Measurements from ENCODE around the gene ZC3H10. TPM values are rescaled to one million over a fixed set of nuclear protein-coding genes. Genes with fewer than 3 reads are reported as not detected.

Gene ZC3H10
- total and polyA plus RNA-seq, 2 of the 8 experiments (the other 6 are each of a cell fraction or from before 2014, with no cell fraction given), result 4.0 to 11.2 TPM

GRCh38 chr12:56115329-56115728, 2.7 kb upstream of the ZC3H10 start:
- FAIRE-seq, result no peak

More at GRCh38 chr12:56115329-56115728, 2.7 kb upstream of the ZC3H10 start:
- peak overlapping the region; percentile 4 for H3K56ac ChIP-seq (replicated peaks; ENCODE audit: insufficient read length, low read depth, low read length)
- no peak overlapping the region for H2AK5ac ChIP-seq (ENCODE audit: low read depth, low read length)
- H3K27ac ChIP-seq (ENCODE audit: low read depth, low read length), result peak overlapping the region; percentile 32; the same call in 1 of the 2 replicates
- no peak overlapping the region for H3K4ac ChIP-seq (replicated peaks; ENCODE audit: insufficient read length, low read depth, low read length)
- no peak for DNase-seq (ENCODE audit: low read depth in 1 of 2, low spot score in 2 of 2)
- peak overlapping the region; percentile 52 for H4K5ac ChIP-seq (ENCODE audit: insufficient read length, low read depth, low read length)
- H2BK5ac ChIP-seq (ENCODE audit: low read depth, low read length), result 0 out of 2 replicates have a peak overlapping the region, but pooled peaks have one; percentile 19
- peak overlapping the region; percentile 73 to 96 for H3K4me2 ChIP-seq (ENCODE audit: insufficient read depth in 1 of 2, low read depth in 2 of 2, low read length in 2 of 2)
- H2BK120ac ChIP-seq (replicated peaks; ENCODE audit: low read depth, low read length), result no peak overlapping the region
- no peaks in the 10 kb centered on the region for H4K20me1 ChIP-seq (replicated peaks in 1 of 2; ENCODE audit: control insufficient read depth in 1 of 2, insufficient read depth in 2 of 2, low read length in 2 of 2)
- no peak overlapping the region for H3K18ac ChIP-seq (ENCODE audit: extremely low read depth, low read length)
- no peak overlapping the region for H3K23ac ChIP-seq (ENCODE audit: insufficient read length)
- no peak overlapping the region for H2BK12ac ChIP-seq (ENCODE audit: low read depth, low read length)
- peak overlapping the region; percentile 85 to 99 (median 96) for H3K4me3 ChIP-seq (ENCODE audit: extremely low read depth in 1 of 4, insufficient read depth in 2 of 4, low read depth in 3 of 4, low read length in 4 of 4)
- no peaks in the 10 kb centered on the region for H3K9me3 ChIP-seq (ENCODE audit: insufficient read depth in 2 of 2, low read depth in 1 of 2, low read length in 1 of 2)
- WGBS, 2 experiments (ENCODE audit: extremely low coverage in 1 of 2, insufficient coverage in 1 of 2, insufficient read length in 1 of 2, insufficient replicate concordance in 2 of 2, low coverage in 1 of 2, low lambda C conversion rate in 2 of 2, missing lambda C conversion rate in 1 of 2), result 27% methylated on average over 10 of the region's 10 CpGs; no CpG with 5 or more reads in 1 of the 2 experiments
- peaks cover 23 to 40% (median 35%) of the 10 kb centered on the region in 4 experiments for H3K36me3 ChIP-seq (ENCODE audit: control insufficient read depth in 2 of 4, insufficient read depth in 4 of 4, low read length in 3 of 4)
- H4K8ac ChIP-seq (ENCODE audit: extremely low read depth, insufficient read depth, low read length), result no peak overlapping the region
- ChIA-PET CTCF (ENCODE audit: partially characterized antibody) (interaction anchor here (1.0 to 1.3 kb wide), 3 partner anchors 8 to 10 kb away, joined by 3 to 4 read pairs (median 3); no protein-coding TSS in a partner anchor), POLR2A (ENCODE audit: partially characterized antibody) (interaction anchor here (0.6 to 7.1 kb wide), 19 partner anchors 9 to 330 kb away, joined by 3 to 267 read pairs (median 6); partner anchors contain the start of genes ERBB3, ESYT1, IKZF4 and MYL6B)
- 0 out of 4 replicates have a peak, but pooled peaks of 1 of the 2 experiments have one; percentile 17 for TF ChIP-seq SIN3A (conservative IDR thresholded peaks at IDR 0.05 in 1 of 2, IDR thresholded peaks at IDR 0.05 in 1 of 2; ENCODE audit: low read depth in 1 of 2, low read length in 2 of 2)
- TF ChIP-seq YY1 (IDR thresholded peaks at IDR 0.05; ENCODE audit: low read depth, low read length), result no peak
- H2AFZ ChIP-seq (ENCODE audit: low read length), result 0 out of 2 replicates have a peak overlapping the region, but pooled peaks have one; percentile 13
- H3K27me3 ChIP-seq (replicated peaks in 1 of 4; ENCODE audit: control insufficient read depth in 3 of 4, extremely low read depth in 1 of 4, insufficient read depth in 3 of 4, low read length in 3 of 4), result no peaks in the 10 kb centered on the region
- no peak overlapping the region for H4K91ac ChIP-seq (replicated peaks; ENCODE audit: insufficient read length, low read length)
- H3K4me1 ChIP-seq (replicated peaks in 1 of 4; ENCODE audit: control insufficient read depth in 3 of 4, insufficient read depth in 4 of 4, low read length in 3 of 4), result peaks cover 0 to 9% (median 5%) of the 10 kb centered on the region in 4 experiments; a peak in 5 of 7 replicates
- H3K23me2 ChIP-seq (ENCODE audit: low read depth, low read length), result peaks cover 10% of the 10 kb centered on the region
- no peaks in the 10 kb centered on the region; the same call in 1 of the 2 replicates for H3K79me1 ChIP-seq (ENCODE audit: low read depth, low read length)
- H3K79me2 ChIP-seq (ENCODE audit: control insufficient read depth in 1 of 2, insufficient read depth in 2 of 2, low read length in 2 of 2), result peaks cover 3 to 13% of the 10 kb centered on the region in 2 experiments; a peak in 3 of 4 replicates
- no peak overlapping the region for H2BK20ac ChIP-seq (ENCODE audit: low read length)
- H3K14ac ChIP-seq (ENCODE audit: insufficient read length), result no peak overlapping the region
- peak overlapping the region; percentile 59 to 99 (median 92) for H3K9ac ChIP-seq (replicated peaks in 1 of 4; ENCODE audit: extremely low read depth in 1 of 4, low read depth in 3 of 4, low read length in 3 of 4)
- H2BK15ac ChIP-seq (ENCODE audit: low read length), result no peak overlapping the region

Measured in H1 (cell line).